BE2C (cell line): ENCODE measurements around the gene EXPH5.

ENCODE experiments used
- DNase-seq: peaks from one replicate; pipeline ENCODE4 v3.0.0-alpha.2; 2020
- H3K27me3 ChIP-seq: fragments of 250-450 bp; sonication (Bioruptor Pico); 2 replicates; pipeline ENCODE4 v1.5.1; 2020; ENCODE audit warnings: mild to moderate bottlenecking
- H3K36me3 ChIP-seq: fragments of 250-450 bp; sonication (Bioruptor Pico); 2 replicates; pipeline ENCODE4 v1.5.1; 2020; ENCODE audit warnings: mild to moderate bottlenecking
- H3K4me1 ChIP-seq: fragments of 250-450 bp; sonication (Bioruptor Pico); 2 replicates; pipeline ENCODE4 v1.5.1; 2020
- H3K4me3 ChIP-seq: 2 replicates; pipeline ENCODE4 v1.5.1; 2011; ENCODE audit warnings: low read depth, low read length
- H3K9me3 ChIP-seq: fragments of 250-450 bp; sonication (Bioruptor Pico); 2 replicates; pipeline ENCODE4 v1.5.1; 2020
- TF ChIP-seq, protein P1 (sequence below): IDR thresholded peaks from 2 replicates; pipeline ENCODE4 v1.5.1; 2012; ENCODE audit warnings: mild to moderate bottlenecking, low read depth, low read length

EXPH5 gene

DNA sequence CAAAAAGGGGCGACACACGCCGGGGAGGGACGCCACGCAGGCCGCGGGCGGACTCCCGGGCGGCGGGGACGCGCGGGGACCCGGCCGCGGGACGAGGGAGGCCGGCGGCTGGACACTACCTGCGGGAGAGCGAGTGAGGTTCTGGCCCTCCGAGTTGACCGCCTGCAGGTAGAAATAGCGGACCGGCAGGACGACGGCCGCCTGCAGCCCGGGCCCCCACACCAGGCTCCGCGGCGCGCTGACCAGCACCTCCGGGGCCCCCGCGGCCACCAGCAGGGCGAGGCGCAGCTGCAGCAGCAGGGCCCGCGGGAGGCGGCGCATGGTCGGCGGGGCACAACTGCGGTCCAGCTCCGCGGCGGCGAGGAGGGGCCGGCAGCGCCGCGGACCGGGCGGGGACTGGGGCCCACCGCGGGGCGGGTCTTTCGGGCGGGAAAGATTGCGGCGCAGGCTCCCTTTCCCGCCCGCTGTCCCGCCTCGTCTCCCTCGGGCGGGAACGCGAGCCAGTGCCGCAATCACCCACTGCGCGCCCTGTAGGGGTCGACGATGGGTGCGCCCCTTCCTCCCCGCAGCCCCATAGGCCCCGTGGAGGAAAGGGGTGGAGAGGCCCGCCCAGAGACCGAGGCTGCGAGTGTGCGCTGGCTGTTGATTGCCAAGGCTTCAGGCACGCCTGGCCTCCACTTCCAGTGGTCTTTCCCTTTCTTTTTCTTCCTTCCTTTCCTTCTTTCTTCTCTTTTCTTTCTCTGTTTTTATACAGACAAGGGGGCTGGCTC lies 95.3 kb downstream of the EXPH5 start, which contains the start of gene POGLUT3:
POGLUT3 (minus strand) TSS at position 339 of the 770 bp plus-strand sequence; CDS start at position 321, 18 bp downstream.
- H3K27me3 ChIP-seq, result peaks cover 32% of the 10 kb centered on the region
- H3K9me3 ChIP-seq, result no peaks in the 10 kb centered on the region
- H3K4me3 ChIP-seq, result peak within 1 kb of the TSS; percentile 45
- TF ChIP-seq, protein P1, sequence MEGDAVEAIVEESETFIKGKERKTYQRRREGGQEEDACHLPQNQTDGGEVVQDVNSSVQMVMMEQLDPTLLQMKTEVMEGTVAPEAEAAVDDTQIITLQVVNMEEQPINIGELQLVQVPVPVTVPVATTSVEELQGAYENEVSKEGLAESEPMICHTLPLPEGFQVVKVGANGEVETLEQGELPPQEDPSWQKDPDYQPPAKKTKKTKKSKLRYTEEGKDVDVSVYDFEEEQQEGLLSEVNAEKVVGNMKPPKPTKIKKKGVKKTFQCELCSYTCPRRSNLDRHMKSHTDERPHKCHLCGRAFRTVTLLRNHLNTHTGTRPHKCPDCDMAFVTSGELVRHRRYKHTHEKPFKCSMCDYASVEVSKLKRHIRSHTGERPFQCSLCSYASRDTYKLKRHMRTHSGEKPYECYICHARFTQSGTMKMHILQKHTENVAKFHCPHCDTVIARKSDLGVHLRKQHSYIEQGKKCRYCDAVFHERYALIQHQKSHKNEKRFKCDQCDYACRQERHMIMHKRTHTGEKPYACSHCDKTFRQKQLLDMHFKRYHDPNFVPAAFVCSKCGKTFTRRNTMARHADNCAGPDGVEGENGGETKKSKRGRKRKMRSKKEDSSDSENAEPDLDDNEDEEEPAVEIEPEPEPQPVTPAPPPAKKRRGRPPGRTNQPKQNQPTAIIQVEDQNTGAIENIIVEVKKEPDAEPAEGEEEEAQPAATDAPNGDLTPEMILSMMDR, result no peak
- peak; percentile 51 for DNase-seq
- H3K36me3 ChIP-seq, result no peaks in the 10 kb centered on the region
- no peaks in the 10 kb centered on the region for H3K4me1 ChIP-seq

DNA sequence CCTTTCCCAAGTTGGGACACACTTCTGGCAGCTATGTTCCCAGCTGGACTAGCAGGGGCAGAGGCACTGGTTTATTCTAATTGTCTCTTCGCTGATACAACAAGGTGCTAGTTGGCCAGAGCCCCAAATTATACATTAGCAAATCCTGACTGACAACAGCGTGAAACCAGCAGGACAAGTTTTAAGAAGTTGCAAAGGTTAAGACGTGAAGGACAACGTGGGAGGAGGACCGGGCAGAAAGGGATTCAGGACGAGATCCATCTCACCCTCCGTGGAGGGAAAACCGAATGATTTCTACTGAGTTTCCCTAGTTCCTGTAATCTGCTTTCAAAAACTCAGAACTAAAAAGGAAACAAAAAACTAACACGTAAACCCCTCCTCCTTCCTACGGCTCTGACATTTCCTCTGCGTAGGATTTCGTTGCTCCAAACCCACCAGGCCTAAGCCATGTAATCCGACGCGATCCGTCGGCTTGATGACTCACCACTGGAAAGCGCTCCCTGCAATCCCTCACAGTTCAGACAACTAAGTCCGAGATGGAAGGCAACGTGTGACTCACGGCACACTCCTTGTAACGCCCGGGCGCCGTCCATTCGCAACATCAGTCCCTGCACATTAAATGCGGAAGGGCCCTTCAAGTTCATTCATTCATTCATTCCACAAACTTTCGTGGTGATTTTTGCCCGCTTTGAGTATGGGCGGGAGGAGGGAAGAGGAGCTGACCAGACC lies 96.1 kb downstream of the EXPH5 start:
- Histone ChIP-seq H3K9me3 (no peaks in the 10 kb centered on the region), H3K36me3 (no peaks in the 10 kb centered on the region), H3K4me1 (no peaks in the 10 kb centered on the region), H3K4me3 (peak overlapping the region; percentile 45), H3K27me3 (peaks cover 32% of the 10 kb centered on the region)
- DNase-seq, result peak; percentile 65
- TF ChIP-seq, protein P1, result no peak

DNA sequence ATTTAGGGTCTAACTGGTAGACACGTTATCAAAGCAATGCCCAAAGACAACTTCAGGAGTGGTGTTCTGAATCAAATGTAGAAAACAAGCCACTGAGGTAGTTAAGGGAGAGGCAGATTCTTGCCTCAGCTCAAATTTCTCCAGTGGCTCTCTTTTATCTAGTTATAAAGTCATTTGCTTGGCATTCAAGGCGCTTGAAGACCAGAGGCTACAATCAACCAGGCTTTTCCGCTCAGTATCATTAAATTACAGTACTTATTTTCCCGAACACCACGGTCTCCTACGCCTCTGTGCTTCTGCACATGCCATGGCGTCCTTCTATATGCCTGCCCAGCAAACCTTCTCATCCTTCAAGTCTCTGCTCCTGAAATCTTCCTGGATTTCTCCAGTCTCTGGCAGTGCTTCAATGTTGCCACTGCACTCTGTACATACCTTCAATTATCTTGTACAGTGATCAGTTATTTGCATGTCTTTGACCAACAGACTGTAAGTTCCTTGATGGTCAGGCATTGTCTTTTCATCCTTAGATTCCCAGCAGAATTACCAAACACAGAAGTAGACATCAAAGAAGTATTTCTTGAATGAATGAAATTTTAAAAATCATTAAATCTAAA lies 96.8 kb downstream of the EXPH5 start:
- no peak for DNase-seq
- Histone ChIP-seq H3K4me3 (no peak overlapping the region), H3K36me3 (no peaks in the 10 kb centered on the region), H3K4me1 (no peaks in the 10 kb centered on the region), H3K9me3 (no peaks in the 10 kb centered on the region), H3K27me3 (peaks cover 32% of the 10 kb centered on the region)
- TF ChIP-seq, protein P1, result no peak

GRCh38 chr11:108495326-108495725 lies 98.2 kb downstream of the EXPH5 start:
- no peak overlapping the region for H3K4me3 ChIP-seq
- H3K27me3 ChIP-seq, result peaks cover 32% of the 10 kb centered on the region
- TF ChIP-seq, protein P1, result no peak
- no peaks in the 10 kb centered on the region for H3K9me3 ChIP-seq
- DNase-seq, result no peak
- H3K4me1 ChIP-seq, result no peaks in the 10 kb centered on the region
- no peaks in the 10 kb centered on the region for H3K36me3 ChIP-seq

DNA sequence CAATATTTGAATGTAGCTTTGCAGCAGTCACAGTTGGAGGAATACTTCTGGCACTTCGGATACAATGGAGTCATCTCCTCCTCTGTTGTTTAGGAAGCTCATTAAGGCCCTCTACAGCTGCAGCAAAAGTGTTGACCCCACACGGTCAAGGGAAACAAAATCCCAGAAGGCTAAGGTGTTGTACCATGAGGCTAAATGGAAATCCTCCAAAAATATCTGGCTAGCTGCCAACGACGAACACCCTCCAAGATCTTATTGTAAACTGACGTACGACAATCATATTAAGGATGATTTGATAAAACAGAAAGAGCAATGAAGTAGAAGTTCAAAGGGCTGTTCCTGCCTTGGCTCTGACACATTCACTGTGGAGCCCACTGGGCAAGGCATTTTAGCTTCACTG lies 99.4 kb downstream of the EXPH5 start:
- H3K27me3 ChIP-seq, result peaks cover 25% of the 10 kb centered on the region
- no peaks in the 10 kb centered on the region for H3K36me3 ChIP-seq
- DNase-seq, result no peak
- no peaks in the 10 kb centered on the region for H3K4me1 ChIP-seq
- TF ChIP-seq, protein P1, result no peak
- H3K9me3 ChIP-seq, result no peaks in the 10 kb centered on the region
- H3K4me3 ChIP-seq, result no peak overlapping the region
